Cardiac fibroblast (primary cell): ENCODE measurements around the gene FGB.

Source experiments
- DNase-seq, 2 donors: peaks; one replicate each; pipeline versions ENCODE4 v3.0.0 to v3.0.0-alpha.2; 2010; ENCODE audit warnings: low read depth in 2 of 2
- H3K4me3 ChIP-seq, 2 donors: replicated peaks in 1 of 2; 1 replicate in 1 of 2; 2 replicates in 1 of 2; pipeline ENCODE4 v1.5.1; 2011; ENCODE audit warnings: low read depth in 2 of 2, low read length in 2 of 2, mild to moderate bottlenecking in 2 of 2, moderate library complexity in 1 of 2
- CTCF ChIP-seq: IDR thresholded peaks from one replicate; pipeline ENCODE4 v1.5.1; 2011; ENCODE audit warnings: low read depth, mild to moderate bottlenecking, low read length, inconsistent platforms

FGB gene

GRCh38 chr4:154584259-154584658 lies 21.4 kb downstream of the FGB start:
- no peak overlapping the region for H3K4me3 ChIP-seq
- no peak for DNase-seq
- no peak for TF ChIP-seq CTCF

GRCh38 chr4:154585369-154586018 lies 22.7 kb downstream of the FGB start:
- DNase-seq = no peak
- H3K4me3 ChIP-seq = no peak overlapping the region
- no peak for TF ChIP-seq CTCF

- no peak for TF ChIP-seq CTCF
- H3K4me3 ChIP-seq = no peak overlapping the region
- DNase-seq = no peak
Measured at GRCh38 chr4:154586296-154587033, 23.7 kb downstream of the FGB start.

DNA sequence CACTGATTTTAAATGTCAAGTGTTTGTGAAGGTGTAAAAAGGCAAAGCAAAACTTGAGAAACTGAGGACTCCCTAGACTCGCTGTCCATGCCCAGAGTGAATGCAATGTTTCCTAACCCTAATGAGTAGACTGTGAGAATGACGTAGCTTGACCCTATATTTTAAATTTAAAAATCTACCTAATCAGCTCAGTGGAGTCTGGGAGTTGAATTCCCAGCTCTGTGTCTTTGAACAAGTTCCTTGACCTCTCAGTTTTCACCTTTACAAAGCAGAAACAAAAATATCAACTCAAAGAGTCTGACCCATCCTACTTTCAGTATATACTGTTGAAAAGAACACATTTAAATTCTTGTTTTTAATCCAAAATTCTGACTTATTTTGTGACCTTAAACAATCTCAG lies 25.4 kb downstream of the FGB start:
- DNase-seq = no peak
- TF ChIP-seq CTCF = no peak
- H3K4me3 ChIP-seq = no peak overlapping the region

DNA sequence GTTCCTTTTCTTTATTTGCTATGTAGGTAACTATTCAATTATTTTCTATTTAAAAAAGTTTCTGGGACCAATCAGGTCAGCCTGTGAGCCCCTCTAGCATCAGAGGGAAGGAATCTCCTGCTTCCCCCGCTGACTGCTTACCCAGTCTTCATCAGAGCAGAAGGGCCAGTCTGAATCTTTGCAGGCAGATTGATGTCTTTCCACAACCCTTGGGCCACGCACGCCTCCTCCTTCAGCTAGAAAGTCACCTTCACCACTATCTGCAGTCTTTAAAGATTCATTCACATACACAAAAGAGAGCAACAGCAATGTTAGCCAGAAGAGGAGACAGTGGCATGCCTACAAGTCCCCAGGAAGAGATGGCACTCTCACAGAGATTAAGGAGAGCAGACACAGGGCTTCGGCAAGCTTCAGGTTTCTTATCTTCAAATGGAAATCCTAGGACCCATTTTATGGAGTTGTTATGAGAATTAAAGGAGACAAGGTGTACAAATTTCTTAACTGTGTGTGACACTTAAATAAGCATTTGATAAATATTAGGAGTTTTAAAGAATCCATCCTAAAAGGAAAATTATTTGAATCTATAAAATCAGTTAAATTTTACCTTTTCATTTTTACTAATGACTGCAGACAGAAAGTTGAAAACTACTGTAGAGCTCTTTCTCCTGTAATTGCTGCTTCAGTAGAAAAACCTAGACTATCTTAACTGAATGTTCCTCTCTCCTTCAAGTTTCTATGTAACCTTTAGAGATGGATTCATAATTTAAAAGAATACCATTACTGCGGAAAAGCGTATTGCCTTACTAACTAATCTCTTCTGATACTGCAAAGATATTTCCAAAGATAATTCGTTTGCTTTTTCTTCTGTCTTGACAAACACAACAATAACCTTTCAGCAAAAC lies 26.7 kb downstream of the FGB start:
- no peak overlapping the region for H3K4me3 ChIP-seq
- DNase-seq = no peak
- TF ChIP-seq CTCF = no peak

DNA sequence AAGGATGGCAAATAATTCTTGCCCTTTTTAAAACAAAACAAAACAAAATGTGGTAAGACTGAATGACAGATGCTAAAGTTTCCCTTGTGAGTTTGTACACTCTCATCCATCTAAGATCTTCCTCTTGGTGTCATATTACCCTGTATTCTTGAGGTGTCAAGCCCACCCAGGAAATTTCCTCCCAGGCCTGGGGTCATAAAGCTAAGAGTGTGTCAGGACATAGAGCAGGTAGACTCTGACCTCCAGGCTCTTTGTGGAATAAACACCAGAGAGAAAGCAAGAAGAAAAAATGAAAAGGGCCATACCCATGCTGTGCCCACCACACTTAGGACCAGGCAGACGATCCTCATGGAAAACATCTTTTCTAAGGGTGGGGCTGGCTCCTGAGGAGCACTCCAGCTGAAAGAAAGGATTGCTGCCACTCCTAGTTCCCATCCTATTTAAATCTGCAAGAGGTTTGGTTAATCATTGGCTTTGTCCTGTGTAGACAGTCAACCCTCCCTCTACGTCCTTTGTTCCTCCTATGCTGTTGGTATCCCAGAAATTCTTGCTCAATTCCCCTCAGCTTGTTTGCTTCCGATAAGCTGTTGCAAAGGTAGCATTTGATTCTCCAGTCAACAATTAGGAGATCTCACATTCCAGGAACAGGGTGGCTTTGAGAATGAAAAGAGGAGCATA lies 27.7 kb downstream of the FGB start, which contains the start of gene FGA:
Gene FGA (minus strand): TSS at position 414 of the 678 bp plus-strand sequence. CDS start 55 bp downstream, at position 359.
- H3K4me3 ChIP-seq = no peak within 1 kb of the TSS
- DNase-seq = no peak
- TF ChIP-seq CTCF = no peak
